IMR-90 (cell line): ENCODE results near the gene CLTCL1. TPM values are rescaled to one million over a fixed set of nuclear protein-coding genes. Genes with fewer than 3 reads are reported as not detected.

ENCODE experiments used
- ATAC-seq: fragments of 200-7000 bp; cut with Tn5 transposase; 2 replicates; pipeline ENCODE4 v1.9.1; 2020; ENCODE audit warnings: low read depth, mild to moderate bottlenecking, moderate library complexity
- BruUV-seq: library from RNA; stranded (reverse); fragments of 400-500 nt; replicated peaks from 2 replicates; lab custom pipeline; 2021; lab: Mats Ljungman, UMichigan
- CTCF ChIA-PET: fragments of 300-600 bp; formaldehyde crosslinking; extraction: SDS; loops from one replicate; lab custom pipeline; 2021; ENCODE audit warnings: antibody characterized with exemption; lab: Yijun Ruan, JAX
- POLR2A ChIA-PET: fragments of 300-600 bp; sonication (Branson Sonifier 250); formaldehyde crosslinking; loops from one replicate; lab custom pipeline; 2022; ENCODE audit warnings: antibody characterized with exemption; ENCODE audit not compliant: unreplicated experiment; lab: Charles Lee
- DNase-seq: peaks from one replicate; pipeline ENCODE4 v3.0.0; 2013
- H2AFZ ChIP-seq: replicated peaks from 2 replicates; pipeline ENCODE3; 2013; ENCODE audit warnings: low read length, mild to moderate bottlenecking; ENCODE audit not compliant: poor library complexity
- H2AK5ac ChIP-seq: 2 replicates; pipeline ENCODE4 v1.6.1; 2013; ENCODE audit warnings: low read depth, low read length, inconsistent platforms
- H2AK9ac ChIP-seq: replicated peaks from 2 replicates; pipeline ENCODE3; 2013; ENCODE audit warnings: mild to moderate bottlenecking, low read depth, low read length, moderate library complexity; ENCODE audit not compliant: poor library complexity
- H2BK120ac ChIP-seq: 2 replicates; pipeline ENCODE4 v1.6.1; 2013; ENCODE audit warnings: low read depth, low read length, inconsistent platforms
- H2BK15ac ChIP-seq: 3 replicates; pipeline ENCODE4 v1.6.1; 2013; ENCODE audit warnings: low read depth, low read length, inconsistent platforms
- H2BK20ac ChIP-seq: 2 replicates; pipeline ENCODE4 v1.6.1; 2013; ENCODE audit warnings: low read depth, mild to moderate bottlenecking, inconsistent platforms, low read length, moderate library complexity
- H2BK5ac ChIP-seq: 2 replicates; pipeline ENCODE4 v1.6.1; 2013; ENCODE audit warnings: mild to moderate bottlenecking, low read depth, low read length, inconsistent platforms; ENCODE audit not compliant: poor library complexity, severe bottlenecking
- H3K14ac ChIP-seq: replicated peaks from 2 replicates; pipeline ENCODE4 v1.6.1; 2013; ENCODE audit warnings: low read depth, low read length, inconsistent platforms
- H3K18ac ChIP-seq: 2 replicates; pipeline ENCODE4 v1.6.1; 2013; ENCODE audit warnings: low read depth, low read length, control low read depth
- H3K23ac ChIP-seq: 2 replicates; pipeline ENCODE4 v1.6.1; 2013; ENCODE audit warnings: low read depth, low read length, inconsistent platforms
- H3K27ac ChIP-seq: 2 replicates; pipeline ENCODE4 v1.5.1; 2013; ENCODE audit warnings: mild to moderate bottlenecking, control low read depth, low read length; ENCODE audit not compliant: insufficient read depth
- H3K27me3 ChIP-seq: 2 replicates; pipeline ENCODE4 v1.6.1; 2013; ENCODE audit warnings: low read length; ENCODE audit not compliant: control insufficient read depth, insufficient read depth
- H3K36me3 ChIP-seq: 2 replicates; pipeline ENCODE4 v1.6.1; 2013; ENCODE audit warnings: low read length, mixed read lengths; ENCODE audit not compliant: control insufficient read depth, insufficient read depth
- H3K4ac ChIP-seq: 2 replicates; pipeline ENCODE4 v1.6.1; 2013; ENCODE audit warnings: low read depth, low read length, inconsistent platforms
- H3K4me1 ChIP-seq: 2 replicates; pipeline ENCODE4 v1.6.1; 2013; ENCODE audit warnings: low read length, mixed read lengths; ENCODE audit not compliant: control insufficient read depth, insufficient read depth
- H3K4me2 ChIP-seq: 2 replicates; pipeline ENCODE4 v1.6.1; 2013; ENCODE audit warnings: low read depth, mild to moderate bottlenecking, control low read depth, low read length, moderate library complexity
- H3K4me3 ChIP-seq: 2 replicates; pipeline ENCODE4 v1.5.1; 2013; ENCODE audit warnings: low read depth, mild to moderate bottlenecking, control low read depth, low read length, moderate library complexity; ENCODE audit not compliant: insufficient read depth
- H3K56ac ChIP-seq: 2 replicates; pipeline ENCODE4 v1.6.1; 2013; ENCODE audit warnings: low read length, inconsistent platforms; ENCODE audit not compliant: insufficient read depth; ENCODE audit errors: extremely low read depth
- H3K79me1 ChIP-seq, 2 experiments: 2 replicates each; pipeline ENCODE4 v1.6.1; 2013; ENCODE audit warnings: low read length in 2 of 2, inconsistent platforms in 1 of 2, low read depth in 1 of 2
- H3K9ac ChIP-seq: 2 replicates; pipeline ENCODE4 v1.6.1; 2013; ENCODE audit warnings: low read depth, low read length, control low read depth
- H3K9me1 ChIP-seq: 2 replicates; pipeline ENCODE4 v1.6.1; 2013; ENCODE audit warnings: low read length, inconsistent platforms; ENCODE audit not compliant: insufficient read depth
- H3K9me3 ChIP-seq: 2 replicates; pipeline ENCODE4 v1.6.1; 2013; ENCODE audit warnings: low read length; ENCODE audit not compliant: control insufficient read depth, insufficient read depth
- H4K20me1 ChIP-seq: 2 replicates; pipeline ENCODE4 v1.6.1; 2013; ENCODE audit warnings: low read length, inconsistent platforms; ENCODE audit not compliant: insufficient read depth
- H4K5ac ChIP-seq: 2 replicates; pipeline ENCODE4 v1.6.1; 2013; ENCODE audit warnings: mild to moderate bottlenecking, low read depth, low read length, control low read depth
- H4K8ac ChIP-seq, 2 experiments: 2 replicates each; pipeline ENCODE4 v1.6.1; 2013; ENCODE audit warnings: low read depth in 2 of 2, low read length in 2 of 2, control low read depth in 1 of 2, inconsistent platforms in 1 of 2
- H4K91ac ChIP-seq: 2 replicates; pipeline ENCODE4 v1.6.1; 2013; ENCODE audit warnings: low read depth, low read length, inconsistent platforms; ENCODE audit not compliant: insufficient read depth
- BHLHE40 ChIP-seq: fragments of 150-350 bp; IDR thresholded peaks from 2 replicates; pipeline ENCODE4 v1.6.1; 2016; ENCODE audit warnings: mild to moderate bottlenecking, low read depth, low read length
- CEBPB ChIP-seq: IDR thresholded peaks from 2 replicates; pipeline ENCODE4 v1.6.1; 2012; ENCODE audit warnings: low read depth, low read length, improper control_type of control experiment
- CHD1 ChIP-seq: IDR thresholded peaks from 2 replicates; pipeline ENCODE4 v1.6.1; 2012; ENCODE audit warnings: low read depth, low read length, improper control_type of control experiment
- CTCF ChIP-seq: conservative IDR thresholded peaks from 2 replicates; pipeline ENCODE4 v1.5.1; 2012; ENCODE audit warnings: mild to moderate bottlenecking, low read depth, low read length, improper control_type of control experiment
- ELK1 ChIP-seq: fragments of 150-350 bp; IDR thresholded peaks from 2 replicates; pipeline ENCODE4 v1.6.1; 2016; ENCODE audit warnings: low read depth, mild to moderate bottlenecking, low read length, moderate library complexity, borderline replicate concordance
- FOS ChIP-seq: fragments of 150-350 bp; IDR thresholded peaks from 2 replicates; pipeline ENCODE4 v1.6.1; 2016; ENCODE audit warnings: low read depth, low read length
- MAFK ChIP-seq: IDR thresholded peaks from 2 replicates; pipeline ENCODE4 v1.6.1; 2012; ENCODE audit warnings: low read depth, low read length, improper control_type of control experiment
- MAZ ChIP-seq: IDR thresholded peaks from 2 replicates; pipeline ENCODE4 v1.6.1; 2012; ENCODE audit warnings: low read depth, mild to moderate bottlenecking, low read length, improper control_type of control experiment, moderate library complexity, borderline replicate concordance
- MXI1 ChIP-seq: IDR thresholded peaks from 2 replicates; pipeline ENCODE4 v1.6.1; 2012; ENCODE audit warnings: low read depth, mild to moderate bottlenecking, low read length, moderate library complexity, borderline replicate concordance
- NFE2L2 ChIP-seq: fragments of 150-350 bp; IDR thresholded peaks from 2 replicates; pipeline ENCODE4 v1.6.1; 2016; ENCODE audit warnings: low read depth, mild to moderate bottlenecking, low read length
- POLR2A ChIP-seq: IDR thresholded peaks from 2 replicates; pipeline ENCODE4 v1.6.1; 2012; ENCODE audit warnings: mild to moderate bottlenecking, low read depth, low read length
- RAD21 ChIP-seq: IDR thresholded peaks from 2 replicates; pipeline ENCODE4 v1.6.1; 2012; ENCODE audit warnings: low read length, improper control_type of control experiment
- RCOR1 ChIP-seq: IDR thresholded peaks from 2 replicates; pipeline ENCODE4 v1.6.1; 2012; ENCODE audit warnings: mild to moderate bottlenecking, low read length, improper control_type of control experiment; ENCODE audit not compliant: insufficient replicate concordance
- RFX5 ChIP-seq: IDR thresholded peaks from 2 replicates; pipeline ENCODE4 v1.8.0; 2012; ENCODE audit warnings: low read depth, mild to moderate bottlenecking, low read length, moderate library complexity
- SMC3 ChIP-seq: fragments of 150-350 bp; IDR thresholded peaks from 2 replicates; pipeline ENCODE4 v1.6.1; 2016; ENCODE audit warnings: low read depth, mild to moderate bottlenecking, antibody characterized with exemption, low read length, moderate library complexity
- USF2 ChIP-seq: fragments of 150-350 bp; IDR thresholded peaks from 2 replicates; pipeline ENCODE4 v1.6.1; 2017; ENCODE audit warnings: mild to moderate bottlenecking, antibody characterized with exemption, low read length, low read depth
- WGBS, 2 experiments: methylation state at CpG; one replicate each; pipeline versions ENCODE4 v1.1.5 to v1.1.7; 2013; ENCODE audit warnings: missing lambda C conversion rate in 2 of 2; ENCODE audit not compliant: insufficient read length in 1 of 2; ENCODE audit errors: extremely low coverage in 2 of 2; 5-methylcytosine and 5-hydroxymethylcytosine counted together
- dilution Hi-C: fragments of 300-500 bp; cut with HindIII; formaldehyde crosslinking; loops from one replicate; pipeline ENCODE4 v1.14.3; 2018; ENCODE audit warnings: low sequenced_read_pairs; ENCODE audit not compliant: unreplicated experiment
- in situ Hi-C: fragments of 300-500 bp; cut with MboI; formaldehyde crosslinking; loops from 3 replicates; pipeline ENCODE4 v1.14.3; 2019; ENCODE audit warnings: low sequenced_read_pairs, inconsistent platforms, mixed read lengths
- intact Hi-C: fragments of 100-400 bp; cut with micrococcal nuclease; formaldehyde crosslinking; loops from 2 replicates; pipeline ENCODE4 v1.10.0; 2022
- polyA plus RNA-seq, 3 experiments: library from polyadenylated mRNA; depleted of rRNA; stranded (reverse); fragments of >200 nt; gene quantifications; 2 replicates each; pipeline ENCODE4 v1.2.3, GENCODE V29; 2012; ENCODE audit warnings: low replicate concordance in 1 of 3
- total RNA-seq: library from RNA; depleted of rRNA; stranded (reverse); fragments of >200 nt; gene quantifications from 2 replicates; pipeline ENCODE4 v1.2.3, GENCODE V29; 2012

The CLTCL1 gene
- total and polyA plus RNA-seq, 2 of the 4 experiments (the other 2 are of a cell fraction), result 6.2 to 8.1 TPM

GRCh38 chr22:19242699-19243098 is 48.8 kb downstream of the CLTCL1 start:
- Histone ChIP-seq H3K27me3 (no peaks in the 10 kb centered on the region), H2BK120ac (no peak overlapping the region), H4K20me1 (no peaks in the 10 kb centered on the region), H3K36me3 (peaks cover 8% of the 10 kb centered on the region), H3K4me3 (no peak overlapping the region), H2BK5ac (no peak overlapping the region), H2BK15ac (no peak overlapping the region), H2AK5ac (no peak overlapping the region), H2AFZ (no peak overlapping the region), H3K9ac (no peak overlapping the region), H3K79me1 (no peaks in the 10 kb centered on the region; a peak in 1 of 4 replicates), H2AK9ac (no peak overlapping the region), H3K14ac (no peak overlapping the region), H4K5ac (no peak overlapping the region), H3K9me1 (no peaks in the 10 kb centered on the region; the same call in 1 of the 2 replicates), H3K4ac (no peak overlapping the region), H4K8ac (no peak overlapping the region), H3K27ac (no peak overlapping the region), H3K4me2 (no peak overlapping the region), H3K18ac (no peak overlapping the region), H2BK20ac (no peak overlapping the region), H3K9me3 (no peaks in the 10 kb centered on the region), H3K56ac (no peak overlapping the region), H4K91ac (no peak overlapping the region), H3K4me1 (no peaks in the 10 kb centered on the region), H3K23ac (no peak overlapping the region)
- DNase-seq (no peak), ATAC-seq (no peak)
- ChIA-PET POLR2A (interaction anchor here (0.6 kb wide), 1 partner anchor 132 kb away, joined by 3 read pairs; no protein-coding TSS in a partner anchor), CTCF (interaction anchor here (0.5 kb wide), 1 partner anchor 37 kb away, joined by 4 read pairs; no protein-coding TSS in a partner anchor)
- in situ Hi-C loops, result no loop called here
- 67% methylated on average over 1 of the region's 4 CpGs; no CpG with 5 or more reads in 1 of the 2 experiments for WGBS, 2 experiments
- TF ChIP-seq NFE2L2, result no peak
- no peak for TF ChIP-seq FOS
- no peak for TF ChIP-seq MXI1
- no peak for TF ChIP-seq BHLHE40
- TF ChIP-seq POLR2A, result no peak
- no peak for TF ChIP-seq CTCF
- TF ChIP-seq RFX5, result no peak
- no peak for TF ChIP-seq CHD1
- TF ChIP-seq USF2, result no peak
- TF ChIP-seq ELK1, result no peak
- no peak for TF ChIP-seq CEBPB
- TF ChIP-seq MAZ, result no peak
- no peak for TF ChIP-seq MAFK
- no peak for TF ChIP-seq RAD21
- no peak for TF ChIP-seq RCOR1
- TF ChIP-seq SMC3, result no peak
- dilution Hi-C loops, result no loop called here
- no TSS peak for BruUV-seq
- intact Hi-C loops, result no loop called here
